GM10266 (cell line): ENCODE measurements around the gene ZC3H18.

ENCODE experiments used
- DNase-seq: peaks from one replicate; pipeline ENCODE4 v3.0.0; 2012; ENCODE audit errors: extremely low spot score
- CTCF ChIP-seq: IDR thresholded peaks from 2 replicates; pipeline ENCODE4 v1.5.1; 2012; ENCODE audit warnings: mild to moderate bottlenecking, low read depth; ENCODE audit not compliant: control insufficient read depth, insufficient read depth; ENCODE audit errors: missing control alignments

ZC3H18 gene

GRCh38 chr16:88537859-88538258 is 32.3 kb upstream of the ZC3H18 start:
- no peak for TF ChIP-seq CTCF
- DNase-seq: no peak

- TF ChIP-seq CTCF: no peak
- no peak for DNase-seq
Observed at GRCh38 chr16:88538366-88539060, 31.7 kb upstream of the ZC3H18 start.

- TF ChIP-seq CTCF: no peak
- no peak for DNase-seq
Observed at GRCh38 chr16:88539261-88539651, 30.9 kb upstream of the ZC3H18 start.

- DNase-seq: no peak
- no peak for TF ChIP-seq CTCF
Observed at GRCh38 chr16:88539652-88540345, 30.4 kb upstream of the ZC3H18 start.

- no peak for DNase-seq
- no peak for TF ChIP-seq CTCF
Observed at GRCh38 chr16:88540346-88540977, 29.7 kb upstream of the ZC3H18 start.

GRCh38 chr16:88541831-88542616 is 28.2 kb upstream of the ZC3H18 start:
- no peak for TF ChIP-seq CTCF
- no peak for DNase-seq
